OCI-LY7 (cell line): ENCODE measurements around the gene TWF2. TPM values are rescaled to one million over a fixed set of nuclear protein-coding genes. Genes with fewer than 3 reads are reported as not detected.
A peak's percentile ranks its signal among the peaks of the same experiment; 100 is the strongest.

Source experiments
- BruUV-seq: library from RNA; stranded (reverse); fragments of 400-500 nt; replicated peaks from 2 replicates; lab custom pipeline; 2021; lab: Mats Ljungman, UMichigan
- CTCF ChIA-PET: fragments of 300-600 bp; sonication (Branson Sonifier 250); formaldehyde crosslinking; loops from one replicate; lab custom pipeline; 2022; ENCODE audit warnings: antibody characterized with exemption; ENCODE audit not compliant: unreplicated experiment; lab: Charles Lee
- POLR2A ChIA-PET: fragments of 300-600 bp; sonication (Branson Sonifier 250); formaldehyde crosslinking; loops from one replicate; lab custom pipeline; 2022; ENCODE audit warnings: antibody characterized with exemption; lab: Charles Lee
- DNase-seq: peaks from one replicate; pipeline ENCODE4 v3.0.0-alpha.2; 2015; ENCODE audit warnings: low spot score
- H2AFZ ChIP-seq: fragments of 200-600 bp; sonication (generic), shearing (Covaris generic); 2 replicates; pipeline ENCODE4 v1.6.1; 2014; ENCODE audit warnings: mild to moderate bottlenecking, antibody characterized with exemption, low read length, moderate library complexity
- H3K27ac ChIP-seq: fragments of 200-600 bp; sonication (generic); 2 replicates; pipeline ENCODE4 v1.5.1; 2014; ENCODE audit warnings: mixed run types, low read depth, mild to moderate bottlenecking, moderate library complexity, low read length, inconsistent platforms; ENCODE audit not compliant: poor library complexity, severe bottlenecking
- H3K36me3 ChIP-seq: fragments of 200-600 bp; sonication (generic); 2 replicates; pipeline ENCODE4 v1.6.1; 2014; ENCODE audit warnings: mild to moderate bottlenecking, antibody characterized with exemption, low read length, moderate library complexity, mixed read lengths; ENCODE audit not compliant: insufficient read depth
- H3K4me1 ChIP-seq: fragments of 200-600 bp; sonication (generic); 2 replicates; pipeline ENCODE4 v1.5.1; 2014; ENCODE audit warnings: mild to moderate bottlenecking, low read length; ENCODE audit not compliant: insufficient read depth, poor library complexity, severe bottlenecking
- H3K4me2 ChIP-seq: fragments of 200-600 bp; sonication (generic); 2 replicates; pipeline ENCODE4 v1.6.1; 2014; ENCODE audit warnings: mild to moderate bottlenecking, low read length
- H3K4me3 ChIP-seq: fragments of 200-600 bp; sonication (generic); 2 replicates; pipeline ENCODE4 v1.5.1; 2014; ENCODE audit warnings: mild to moderate bottlenecking, low read depth, low read length; ENCODE audit not compliant: poor library complexity, severe bottlenecking
- H3K79me2 ChIP-seq: fragments of 200-600 bp; sonication (generic); 2 replicates; pipeline ENCODE4 v1.6.1; 2016; ENCODE audit warnings: low read depth, mild to moderate bottlenecking, low read length, moderate library complexity, mixed read lengths; ENCODE audit not compliant: insufficient read depth
- H3K9me2 ChIP-seq: fragments of 200-600 bp; sonication (generic); 2 replicates; pipeline ENCODE4 v1.6.1; 2016; ENCODE audit warnings: mild to moderate bottlenecking, low read length, mixed read lengths; ENCODE audit not compliant: insufficient read depth
- H3K9me3 ChIP-seq: fragments of 200-600 bp; sonication (generic); 2 replicates; pipeline ENCODE4 v1.6.1; 2014; ENCODE audit warnings: mild to moderate bottlenecking, mixed run types, low read length, mixed read lengths
- H4K20me1 ChIP-seq: fragments of 200-600 bp; sonication (generic); 2 replicates; pipeline ENCODE4 v1.6.1; 2014; ENCODE audit warnings: mild to moderate bottlenecking, antibody characterized with exemption, low read length, moderate library complexity, mixed read lengths; ENCODE audit not compliant: insufficient read depth
- CTCF ChIP-seq: fragments of 200-600 bp; sonication (generic); conservative IDR thresholded peaks from 2 replicates; pipeline ENCODE4 v1.5.1; 2014; ENCODE audit warnings: mild to moderate bottlenecking, antibody characterized with exemption, low read length, moderate library complexity, mixed read lengths
- EZH2phosphoT487 ChIP-seq: fragments of 200-600 bp; sonication (generic); IDR thresholded peaks from 2 replicates; pipeline ENCODE4 v1.6.1; 2018; ENCODE audit warnings: low read depth, borderline replicate concordance, mild to moderate bottlenecking, mixed run types, antibody characterized with exemption, low read length, moderate library complexity, mixed read lengths
- intact Hi-C: fragments of 100-400 bp; cut with micrococcal nuclease; formaldehyde crosslinking; loops from one replicate; pipeline ENCODE4 v1.10.0; 2022; ENCODE audit not compliant: unreplicated experiment
- total RNA-seq, 2 experiments: library from RNA; depleted of rRNA in 1 of 2; stranded (reverse); fragments of >200 nt in 1 of 2; shearing (Covaris generic) in 1 of 2; gene quantifications; 2 replicates each; pipeline ENCODE4 v1.2.3, GENCODE V29; 2014 to 2022

The TWF2 gene
- total RNA-seq, 2 experiments from 2014 or later, result 52.8 to 64.9 TPM

- no peaks in the 10 kb centered on the region for H3K9me3 ChIP-seq
- BruUV-seq, result no TSS peak
- H3K4me3 ChIP-seq, result no peak overlapping the region
- H2AFZ ChIP-seq, result no peak overlapping the region
- no peaks in the 10 kb centered on the region; the same call in 1 of the 2 replicates for H4K20me1 ChIP-seq
- H3K4me2 ChIP-seq, result no peak overlapping the region
- CTCF ChIA-PET, result interaction anchor here (0.6 to 1.5 kb wide), 6 partner anchors 19 to 121 kb away, joined by 3 to 8 read pairs (median 3); partner anchors contain the start of gene WDR82
- H3K9me2 ChIP-seq, result no peaks in the 10 kb centered on the region
- POLR2A ChIA-PET, result interaction anchor here (0.6 to 1.9 kb wide), 3 partner anchors 56 to 118 kb away, joined by 3 to 6 read pairs (median 3); no protein-coding TSS in a partner anchor
- DNase-seq, result no peak
- TF ChIP-seq EZH2phosphoT487, result no peak
- no peak for TF ChIP-seq CTCF
- H3K36me3 ChIP-seq, result peaks cover 61% of the 10 kb centered on the region; the same call in 1 of the 2 replicates
- intact Hi-C loops, result no loop called here
- peaks cover 32% of the 10 kb centered on the region for H3K4me1 ChIP-seq
- H3K79me2 ChIP-seq, result peaks cover 22% of the 10 kb centered on the region; the same call in 1 of the 2 replicates
- no peak overlapping the region for H3K27ac ChIP-seq
Observed at GRCh38 chr3:52221141-52221562, 17.8 kb downstream of the TWF2 start.

- Histone ChIP-seq H3K9me2 (no peaks in the 10 kb centered on the region), H3K4me3 (no peak overlapping the region), H3K36me3 (peaks cover 67% of the 10 kb centered on the region), H3K27ac (peak overlapping the region; percentile 39), H2AFZ (no peak overlapping the region), H4K20me1 (no peaks in the 10 kb centered on the region; the same call in 1 of the 2 replicates), H3K9me3 (no peaks in the 10 kb centered on the region), H3K4me2 (peak overlapping the region; percentile 43; the same call in 1 of the 2 replicates), H3K79me2 (peaks cover 22% of the 10 kb centered on the region; the same call in 1 of the 2 replicates), H3K4me1 (peaks cover 26% of the 10 kb centered on the region)
- TF ChIP-seq CTCF, result peak; percentile 93
- no peak for TF ChIP-seq EZH2phosphoT487
- CTCF ChIA-PET, result interaction anchor here (0.6 to 1.5 kb wide), 8 partner anchors 11 to 122 kb away, joined by 3 to 8 read pairs (median 3); partner anchors contain the start of gene WDR82
- peak; percentile 85 for DNase-seq
- intact Hi-C loops, result loop anchor here (1.0 kb wide), 1 partner anchor 219 kb away; no protein-coding TSS in a partner anchor
- BruUV-seq, result no TSS peak
- POLR2A ChIA-PET, result interaction anchor here (0.6 to 2.2 kb wide), 4 partner anchors 11 to 119 kb away, joined by 3 to 8 read pairs (median 4); no protein-coding TSS in a partner anchor
Observed at GRCh38 chr3:52220380-52221026, 18.5 kb downstream of the TWF2 start.
